Measurements from ENCODE around the gene ZSWIM5.
"Not testable (repeated sequence)": the region's sequence is repeated elsewhere in the genome, so short reads cannot be mapped to it uniquely, and the experiment has no call there.

DNA sequence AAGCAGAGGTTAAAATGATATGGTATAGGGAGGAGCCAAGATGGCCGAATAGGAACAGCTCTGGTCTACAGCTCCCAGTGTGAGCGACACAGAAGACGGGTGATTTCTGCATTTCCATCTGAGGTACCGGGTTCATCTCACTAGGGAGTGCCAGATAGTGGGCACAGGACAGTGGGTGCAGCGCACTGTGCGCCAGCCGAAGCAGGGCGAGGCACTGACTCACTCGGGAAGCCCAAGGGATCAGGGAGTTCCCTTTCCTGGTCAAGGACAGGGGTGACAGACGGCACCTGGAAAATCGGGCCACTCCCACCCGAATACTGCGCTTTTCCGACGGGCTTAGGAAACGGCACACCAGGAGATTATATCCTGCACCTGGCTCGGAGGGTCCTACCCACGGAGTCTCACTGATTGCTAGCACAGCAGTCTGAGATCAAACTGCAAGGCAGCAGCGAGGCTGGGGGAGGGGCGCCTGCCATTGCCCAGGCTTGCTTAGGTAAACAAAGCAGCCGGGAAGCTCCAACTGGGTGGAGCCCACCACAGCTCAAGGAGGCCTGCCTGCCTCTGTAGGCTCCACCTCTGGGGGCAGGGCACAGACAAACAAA, 26.4 kb downstream of the ZSWIM5 start:
- not testable (repeated sequence) for TF ChIP-seq EZH2 (IDR thresholded peaks at IDR 0.05); POLR2AphosphoS5 (IDR thresholded peaks at IDR 0.05; ENCODE audit: borderline replicate concordance, low read depth, low read length); FOXP2 (optimal IDR thresholded peaks at IDR 0.05; ENCODE audit: control extremely low read depth, extremely low read length, insufficient read depth)
